HepG2 (cell line): ENCODE data around the gene PRKG1. TPM values are rescaled to one million over a fixed set of nuclear protein-coding genes. Genes with fewer than 3 reads are reported as not detected.

Source experiments
- ATAC-seq: fragments of 200-7000 bp; cut with Tn5 transposase; 3 replicates; pipeline ENCODE4 v1.9.1; 2020; ENCODE audit warnings: mild to moderate bottlenecking, moderate library complexity
- BruUV-seq: library from RNA; stranded (reverse); fragments of 400-500 nt; replicated peaks from 2 replicates; lab custom pipeline; 2021; lab: Mats Ljungman, UMichigan
- CTCF ChIA-PET: fragments of 300-600 bp; formaldehyde crosslinking; extraction: SDS; loops from one replicate; lab custom pipeline; 2021; ENCODE audit warnings: low total read pairs, inconsistent platforms, low intra/inter-chr PET ratio; lab: Yijun Ruan, JAX
- POLR2A ChIA-PET: fragments of 350-600 bp; sonication (Branson Sonifier 250); formaldehyde crosslinking; loops from one replicate; lab custom pipeline; 2020; ENCODE audit warnings: antibody characterized with exemption, inconsistent platforms; lab: Yijun Ruan, JAX
- DNase-seq: peaks from one replicate; pipeline ENCODE4 v3.0.0-alpha.2; 2015; ENCODE audit warnings: low spot score
- FAIRE-seq: peaks from 3 replicates; lab custom pipeline; 2011; peaks lifted over from hg19 to GRCh38; lab: Jason Lieb, UNC
- H2AFZ ChIP-seq: one replicate; pipeline ENCODE4 v1.6.1; 2011; ENCODE audit warnings: low read length, inconsistent platforms
- H3K27ac ChIP-seq: fragments of 300-600 bp; 3 replicates; pipeline ENCODE4 v1.8.0; 2011; ENCODE audit warnings: mixed run types, mild to moderate bottlenecking, mixed read lengths, low read length, inconsistent platforms; ENCODE audit not compliant: insufficient read depth; ENCODE audit errors: extremely low read length
- H3K27me3 ChIP-seq, 2 experiments: fragments of 200-600 bp in 1 of 2; 2 replicates in 1 of 2; 3 replicates in 1 of 2; pipeline versions ENCODE4 v1.6.0 to v1.8.0; 2011; ENCODE audit warnings: low read length in 2 of 2, mild to moderate bottlenecking in 2 of 2, moderate library complexity in 2 of 2, inconsistent platforms in 1 of 2; ENCODE audit not compliant: insufficient read depth in 2 of 2, control insufficient read depth in 1 of 2
- H3K36me3 ChIP-seq, 2 experiments: fragments of 200-600 bp in 1 of 2; replicated peaks in 1 of 2; 2 replicates in 1 of 2; 3 replicates in 1 of 2; pipeline versions ENCODE4 v1.5.1 to v1.8.0; 2011; ENCODE audit warnings: low read length in 2 of 2, inconsistent platforms in 1 of 2; ENCODE audit not compliant: insufficient read depth in 2 of 2, control insufficient read depth in 1 of 2
- H3K4me1 ChIP-seq: 2 replicates; pipeline ENCODE4 v1.5.1; 2012; ENCODE audit warnings: low read length, inconsistent platforms; ENCODE audit not compliant: insufficient read depth
- H3K4me2 ChIP-seq: 2 replicates; pipeline ENCODE4 v1.6.0; 2011; ENCODE audit warnings: low read depth, low read length, inconsistent platforms
- H3K4me3 ChIP-seq, 3 experiments: fragments of 200-600 bp in 1 of 3; sonication (generic), shearing (Covaris generic) in 1 of 3; replicated peaks in 1 of 3; 2 replicates each; pipeline ENCODE4 v1.5.1; 2011 to 2016; ENCODE audit warnings: low read length in 3 of 3, inconsistent platforms in 2 of 3, low read depth in 2 of 3, mild to moderate bottlenecking in 2 of 3, control low read depth in 1 of 3, mixed read lengths in 1 of 3; ENCODE audit not compliant: insufficient read depth in 1 of 3
- H3K79me2 ChIP-seq: one replicate; pipeline ENCODE4 v1.6.1; 2011; ENCODE audit warnings: low read length, inconsistent platforms; ENCODE audit not compliant: insufficient read depth
- H3K9ac ChIP-seq: 2 replicates; pipeline ENCODE4 v1.6.0; 2011; ENCODE audit warnings: mild to moderate bottlenecking, low read depth, low read length, inconsistent platforms; ENCODE audit not compliant: insufficient read depth
- H3K9me3 ChIP-seq: 2 replicates; pipeline ENCODE4 v1.5.1; 2012; ENCODE audit warnings: mild to moderate bottlenecking, low read length
- H4K20me1 ChIP-seq: 2 replicates; pipeline ENCODE4 v1.6.0; 2011; ENCODE audit warnings: inconsistent platforms, mild to moderate bottlenecking, low read length, moderate library complexity; ENCODE audit not compliant: insufficient read depth
- MXD4 ChIP-seq: IDR thresholded peaks from 2 replicates; pipeline ENCODE4 v1.6.1; 2016; ENCODE audit warnings: mild to moderate bottlenecking, missing biosample characterization, missing genetic modification reagents
- TBX2 ChIP-seq: sonication (generic); formaldehyde crosslinking; IDR thresholded peaks from 2 replicates; pipeline ENCODE4 v1.5.0; 2020; ENCODE audit warnings: missing genetic modification reagents, mild to moderate bottlenecking, borderline replicate concordance
- WGBS: methylation state at CpG from one replicate; pipeline ENCODE4 v1.1.6; 2017; ENCODE audit warnings: low lambda C conversion rate; 5-methylcytosine and 5-hydroxymethylcytosine counted together
- in situ Hi-C: cut with HindIII; loops from 2 replicates; pipeline ENCODE4 v1.10.0; 2017; ENCODE audit warnings: low pct_unique_long_range_greater_than_20kb; ENCODE audit not compliant: extremely low pct_ligation_motif_present
- intact Hi-C: fragments of 100-400 bp; cut with micrococcal nuclease; formaldehyde crosslinking; loops from one replicate; pipeline ENCODE4 v1.10.0; 2022; ENCODE audit not compliant: unreplicated experiment
- polyA plus RNA-seq, 8 experiments: library from polyadenylated mRNA; depleted of rRNA in 3 of 8; stranded (reverse) in 7 of 8; unstranded in 1 of 8; fragments of >200 nt; fragmentation: Illumina TruSeq in 4 of 8; extraction: Trizol in 4 of 8; gene quantifications; 2 replicates each; pipeline versions ENCODE4 v1.2.1 to v1.2.3, GENCODE V29; 2011 to 2016; ENCODE audit warnings: low read depth in 4 of 8, missing spikeins in 1 of 8, mixed read lengths in 1 of 8; ENCODE audit not compliant: insufficient read depth in 1 of 8
- total RNA-seq, 5 experiments: library from RNA; depleted of rRNA; stranded (reverse); fragments of >200 nt; fragmentation: Illumina TruSeq; extraction: Trizol; gene quantifications; 2 replicates each; pipeline ENCODE4 v1.2.3, GENCODE V29; 2016; ENCODE audit warnings: low read depth in 1 of 5
- TF ChIP-seq, protein P1 (sequence below): sonication (generic); formaldehyde crosslinking; conservative IDR thresholded peaks from 2 replicates; pipeline ENCODE4 v1.5.0; 2020; ENCODE audit warnings: missing genetic modification reagents
- TF ChIP-seq, protein P2 (sequence below): sonication (generic); formaldehyde crosslinking; IDR thresholded peaks from 2 replicates; pipeline ENCODE4 v1.4.0; 2020; ENCODE audit warnings: missing genetic modification reagents
- TF ChIP-seq, protein P3 (sequence below): sonication (generic); formaldehyde crosslinking; IDR thresholded peaks from 2 replicates; pipeline ENCODE4 v1.5.1; 2020; ENCODE audit warnings: mild to moderate bottlenecking, missing genetic modification reagents, borderline replicate concordance

Gene PRKG1
- total and polyA plus RNA-seq, 2 of the 13 experiments (the other 11 are each of a cell fraction or from before 2014, with no cell fraction given) = 0.01 TPM; not detected in 1

DNA sequence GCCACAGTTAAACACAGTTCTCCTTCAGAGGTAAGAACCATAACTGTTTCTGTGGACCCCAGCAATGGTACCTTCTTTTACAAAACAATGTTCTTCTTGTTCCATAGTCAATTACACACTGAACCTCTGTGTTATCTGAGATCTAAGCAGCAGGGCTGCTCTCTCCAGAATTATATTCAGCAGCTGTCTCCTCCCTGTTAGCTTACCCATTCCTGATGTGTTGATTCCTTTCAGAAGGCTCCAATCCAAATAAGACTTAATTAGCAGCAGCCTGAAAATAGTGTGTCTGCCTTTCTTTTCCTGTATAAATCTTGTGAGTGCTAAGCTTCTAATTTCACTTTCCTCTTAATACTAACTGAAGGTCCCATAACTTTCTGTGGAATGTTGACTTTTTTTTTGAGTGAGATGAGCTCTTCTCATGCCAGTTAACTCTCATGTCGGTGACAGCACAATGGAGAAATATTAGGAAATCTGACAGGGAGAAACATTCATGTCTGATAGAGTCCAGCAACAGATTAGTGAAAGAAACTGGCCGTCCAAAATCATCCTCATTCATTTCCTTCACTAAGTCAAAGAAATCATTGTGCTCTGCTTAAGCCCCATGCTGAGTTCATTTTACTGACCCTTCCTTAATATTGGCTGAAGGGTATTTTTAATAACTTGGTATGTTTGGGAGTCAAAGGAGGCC is 226.5 kb downstream of the PRKG1 start:
- H3K4me1 ChIP-seq = no peaks in the 10 kb centered on the region
- H3K4me3 ChIP-seq = no peak overlapping the region
- DNase-seq (no peak), ATAC-seq (no peak), FAIRE-seq (no peak)
- no peaks in the 10 kb centered on the region for H3K79me2 ChIP-seq
- no peak overlapping the region for H3K27ac ChIP-seq
- H3K9ac ChIP-seq = no peak overlapping the region
- no peaks in the 10 kb centered on the region for H4K20me1 ChIP-seq
- H2AFZ ChIP-seq = no peak overlapping the region
- H3K27me3 ChIP-seq = no peaks in the 10 kb centered on the region
- in situ Hi-C loops = no loop called here
- no TSS peak for BruUV-seq
- CTCF ChIA-PET = no interaction called here
- WGBS = 0% methylated on average over 2 of the region's 2 CpGs
- intact Hi-C loops = no loop called here
- no peak overlapping the region for H3K4me2 ChIP-seq
- TF ChIP-seq TBX2 (CRISPR knock-in tag) (no peak), MXD4 (CRISPR knock-in tag) (no peak)
- TF ChIP-seq, protein P1, sequence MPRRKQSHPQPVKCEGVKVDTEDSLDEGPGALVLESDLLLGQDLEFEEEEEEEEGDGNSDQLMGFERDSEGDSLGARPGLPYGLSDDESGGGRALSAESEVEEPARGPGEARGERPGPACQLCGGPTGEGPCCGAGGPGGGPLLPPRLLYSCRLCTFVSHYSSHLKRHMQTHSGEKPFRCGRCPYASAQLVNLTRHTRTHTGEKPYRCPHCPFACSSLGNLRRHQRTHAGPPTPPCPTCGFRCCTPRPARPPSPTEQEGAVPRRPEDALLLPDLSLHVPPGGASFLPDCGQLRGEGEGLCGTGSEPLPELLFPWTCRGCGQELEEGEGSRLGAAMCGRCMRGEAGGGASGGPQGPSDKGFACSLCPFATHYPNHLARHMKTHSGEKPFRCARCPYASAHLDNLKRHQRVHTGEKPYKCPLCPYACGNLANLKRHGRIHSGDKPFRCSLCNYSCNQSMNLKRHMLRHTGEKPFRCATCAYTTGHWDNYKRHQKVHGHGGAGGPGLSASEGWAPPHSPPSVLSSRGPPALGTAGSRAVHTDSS (CRISPR knock-in tag) = no peak
- TF ChIP-seq, protein P2, sequence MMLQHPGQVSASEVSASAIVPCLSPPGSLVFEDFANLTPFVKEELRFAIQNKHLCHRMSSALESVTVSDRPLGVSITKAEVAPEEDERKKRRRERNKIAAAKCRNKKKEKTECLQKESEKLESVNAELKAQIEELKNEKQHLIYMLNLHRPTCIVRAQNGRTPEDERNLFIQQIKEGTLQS (CRISPR knock-in tag) = no peak
- TF ChIP-seq, protein P3, sequence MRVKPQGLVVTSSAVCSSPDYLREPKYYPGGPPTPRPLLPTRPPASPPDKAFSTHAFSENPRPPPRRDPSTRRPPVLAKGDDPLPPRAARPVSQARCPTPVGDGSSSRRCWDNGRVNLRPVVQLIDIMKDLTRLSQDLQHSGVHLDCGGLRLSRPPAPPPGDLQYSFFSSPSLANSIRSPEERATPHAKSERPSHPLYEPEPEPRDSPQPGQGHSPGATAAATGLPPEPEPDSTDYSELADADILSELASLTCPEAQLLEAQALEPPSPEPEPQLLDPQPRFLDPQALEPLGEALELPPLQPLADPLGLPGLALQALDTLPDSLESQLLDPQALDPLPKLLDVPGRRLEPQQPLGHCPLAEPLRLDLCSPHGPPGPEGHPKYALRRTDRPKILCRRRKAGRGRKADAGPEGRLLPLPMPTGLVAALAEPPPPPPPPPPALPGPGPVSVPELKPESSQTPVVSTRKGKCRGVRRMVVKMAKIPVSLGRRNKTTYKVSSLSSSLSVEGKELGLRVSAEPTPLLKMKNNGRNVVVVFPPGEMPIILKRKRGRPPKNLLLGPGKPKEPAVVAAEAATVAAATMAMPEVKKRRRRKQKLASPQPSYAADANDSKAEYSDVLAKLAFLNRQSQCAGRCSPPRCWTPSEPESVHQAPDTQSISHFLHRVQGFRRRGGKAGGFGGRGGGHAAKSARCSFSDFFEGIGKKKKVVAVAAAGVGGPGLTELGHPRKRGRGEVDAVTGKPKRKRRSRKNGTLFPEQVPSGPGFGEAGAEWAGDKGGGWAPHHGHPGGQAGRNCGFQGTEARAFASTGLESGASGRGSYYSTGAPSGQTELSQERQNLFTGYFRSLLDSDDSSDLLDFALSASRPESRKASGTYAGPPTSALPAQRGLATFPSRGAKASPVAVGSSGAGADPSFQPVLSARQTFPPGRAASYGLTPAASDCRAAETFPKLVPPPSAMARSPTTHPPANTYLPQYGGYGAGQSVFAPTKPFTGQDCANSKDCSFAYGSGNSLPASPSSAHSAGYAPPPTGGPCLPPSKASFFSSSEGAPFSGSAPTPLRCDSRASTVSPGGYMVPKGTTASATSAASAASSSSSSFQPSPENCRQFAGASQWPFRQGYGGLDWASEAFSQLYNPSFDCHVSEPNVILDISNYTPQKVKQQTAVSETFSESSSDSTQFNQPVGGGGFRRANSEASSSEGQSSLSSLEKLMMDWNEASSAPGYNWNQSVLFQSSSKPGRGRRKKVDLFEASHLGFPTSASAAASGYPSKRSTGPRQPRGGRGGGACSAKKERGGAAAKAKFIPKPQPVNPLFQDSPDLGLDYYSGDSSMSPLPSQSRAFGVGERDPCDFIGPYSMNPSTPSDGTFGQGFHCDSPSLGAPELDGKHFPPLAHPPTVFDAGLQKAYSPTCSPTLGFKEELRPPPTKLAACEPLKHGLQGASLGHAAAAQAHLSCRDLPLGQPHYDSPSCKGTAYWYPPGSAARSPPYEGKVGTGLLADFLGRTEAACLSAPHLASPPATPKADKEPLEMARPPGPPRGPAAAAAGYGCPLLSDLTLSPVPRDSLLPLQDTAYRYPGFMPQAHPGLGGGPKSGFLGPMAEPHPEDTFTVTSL (CRISPR knock-in tag) = no peak
- H3K9me3 ChIP-seq = no peaks in the 10 kb centered on the region
- POLR2A ChIA-PET = no interaction called here
- no peaks in the 10 kb centered on the region for H3K36me3 ChIP-seq
